Measurements from ENCODE around the gene GGT6. TPM values are rescaled to one million over a fixed set of nuclear protein-coding genes. Genes with fewer than 3 reads are reported as not detected.

Gene GGT6
- total RNA-seq, 4 donors from 2014 or later, result 46.0 to 141 (median 68.5) TPM

DNA sequence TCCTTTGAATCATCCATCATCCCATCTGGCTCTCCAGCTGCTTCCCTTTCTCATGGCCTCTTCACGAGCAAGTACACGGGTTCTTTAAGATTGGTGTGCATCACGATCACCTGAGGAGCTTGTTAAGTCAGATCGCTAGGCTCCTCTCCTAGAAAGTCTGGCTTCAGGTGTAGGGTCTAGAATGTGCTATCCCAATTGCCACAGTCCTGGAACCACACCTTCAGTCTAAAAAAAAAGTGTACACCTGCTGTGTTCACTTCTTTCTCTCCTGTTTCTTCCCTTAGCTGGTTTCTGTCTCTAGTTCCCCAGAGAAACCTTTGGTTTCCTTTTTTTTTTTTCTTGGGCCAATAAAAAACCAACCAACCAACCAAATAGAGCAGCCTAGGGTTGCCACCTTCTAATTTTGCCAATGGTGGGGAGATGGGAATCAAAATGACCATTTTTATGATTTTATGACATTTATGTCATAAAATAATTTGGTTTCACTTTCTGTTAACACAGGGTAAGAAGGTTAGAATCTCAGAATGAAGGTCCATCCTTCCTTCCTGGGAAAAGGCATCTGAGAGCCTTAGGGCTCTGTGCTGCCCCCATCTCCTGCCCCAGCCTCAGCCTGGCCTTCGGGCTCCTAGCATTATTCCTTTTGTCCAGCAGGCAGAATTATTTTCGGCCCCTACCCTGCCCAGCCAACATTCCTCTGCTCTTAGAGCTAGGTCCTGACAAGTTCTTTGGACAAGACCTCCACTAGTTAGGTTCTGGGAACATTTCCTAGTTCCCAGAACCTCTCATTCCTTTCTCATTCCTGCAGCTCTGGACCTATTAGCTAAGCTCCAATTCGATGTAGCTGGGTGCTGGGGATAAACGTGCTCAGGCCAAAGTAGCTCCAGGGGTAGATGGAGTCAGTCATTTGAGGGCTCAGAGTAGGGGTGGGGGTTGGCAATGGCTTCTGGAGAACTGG lies 1.9 kb upstream of the GGT6 start:
- peak overlapping the region in 3 of 4 donors; percentile 41 to 53 (median 41) for H3K27ac ChIP-seq
- intact Hi-C loops (cut with DNase I), result no loop called here
- no peak for DNase-seq
- WGBS, 2 donors, result 53 to 61% methylated on average over 8 of the region's 8 CpGs
- no peaks in the 10 kb centered on the region for H3K27me3 ChIP-seq
- peaks cover 0 to 10% (median 0%) of the 10 kb centered on the region in 3 donors for H3K36me3 ChIP-seq
- no peak overlapping the region for H3K4me3 ChIP-seq
- H3K9me3 ChIP-seq, result no peaks in the 10 kb centered on the region
- peaks cover 0 to 61% (median 24%) of the 10 kb centered on the region in 3 donors for H3K4me1 ChIP-seq
- TF ChIP-seq CTCF (IDR thresholded peaks at IDR 0.05) (no peak), POLR2A (IDR thresholded peaks at IDR 0.05) (no peak)

DNA sequence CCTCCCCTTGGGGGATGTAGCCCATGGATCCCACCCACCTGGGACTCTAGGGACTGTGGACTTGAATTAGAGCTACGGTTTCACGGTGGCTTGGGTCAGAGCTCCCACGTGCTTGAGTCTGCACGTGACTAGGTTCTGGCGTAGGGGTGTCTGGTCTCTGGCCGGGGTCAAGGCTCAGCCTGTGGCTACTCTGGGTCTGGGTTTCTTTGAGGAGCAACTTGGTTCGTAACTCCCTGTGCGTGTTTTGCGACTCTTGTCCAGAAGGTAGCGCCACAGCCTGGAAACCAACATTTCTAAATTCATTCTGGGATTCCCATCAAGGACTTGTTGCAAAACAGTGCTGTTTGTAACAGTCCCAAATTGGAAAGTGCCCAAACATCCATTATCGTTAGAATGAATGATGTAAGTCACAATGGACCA lies 470 bp upstream of the GGT6 start:
- H3K4me1 ChIP-seq, result peaks cover 0 to 63% (median 23%) of the 10 kb centered on the region in 3 donors
- intact Hi-C loops (cut with DNase I), result no loop called here
- H3K4me3 ChIP-seq, result peak overlapping the region in 3 of 4 donors; percentile 34 to 53 (median 46)
- WGBS, 2 donors, result 51 to 81% methylated on average over 3 to 9 of the region's 11 CpGs
- TF ChIP-seq POLR2A (IDR thresholded peaks at IDR 0.05) (no peak), CTCF (IDR thresholded peaks at IDR 0.05) (no peak)
- no peaks in the 10 kb centered on the region for H3K9me3 ChIP-seq
- peaks cover 0 to 10% (median 0%) of the 10 kb centered on the region in 3 donors for H3K36me3 ChIP-seq
- H3K27me3 ChIP-seq, result no peaks in the 10 kb centered on the region
- no peak for DNase-seq
- peak overlapping the region in 3 of 4 donors; percentile 80 to 88 (median 83) for H3K27ac ChIP-seq

DNA sequence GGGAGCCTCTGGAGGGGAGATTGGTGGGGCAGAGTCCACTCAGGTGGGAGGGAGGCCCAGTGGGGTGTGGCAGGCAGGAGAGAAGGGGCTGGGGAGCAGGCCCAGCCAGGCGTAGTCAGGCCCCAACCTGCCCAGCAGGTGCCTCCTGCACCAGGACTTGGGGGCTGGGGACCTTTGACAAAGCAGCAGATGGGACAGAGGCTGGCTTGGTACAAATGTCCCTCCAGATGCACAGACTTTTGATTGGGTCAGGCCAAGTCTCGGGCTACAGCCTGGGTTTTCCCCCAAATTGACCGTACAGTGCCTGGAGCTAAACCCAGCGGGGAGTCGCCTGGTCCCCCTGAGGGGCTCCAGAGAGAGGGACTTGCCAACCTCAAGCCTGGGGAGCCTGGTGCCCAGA lies 411 bp downstream of the GGT6 start:
- peaks cover 0 to 63% (median 25%) of the 10 kb centered on the region in 3 donors for H3K4me1 ChIP-seq
- WGBS, 2 donors, result 83 to 100% methylated on average over 1 of the region's 5 CpGs
- no peak for DNase-seq
- H3K27me3 ChIP-seq, result no peaks in the 10 kb centered on the region
- peak overlapping the region; percentile 34 to 59 (median 50) for H3K4me3 ChIP-seq
- intact Hi-C loops (cut with DNase I), result no loop called here
- no peak for TF ChIP-seq POLR2A (IDR thresholded peaks at IDR 0.05)
- no peak for TF ChIP-seq CTCF (IDR thresholded peaks at IDR 0.05)
- peaks cover 0 to 10% (median 0%) of the 10 kb centered on the region in 3 donors for H3K36me3 ChIP-seq
- H3K27ac ChIP-seq, result peak overlapping the region; percentile 46 to 88 (median 82)
- no peaks in the 10 kb centered on the region for H3K9me3 ChIP-seq

- Histone ChIP-seq H3K9me3 (no peaks in the 10 kb centered on the region), H3K36me3 (peaks cover 0 to 10% (median 0%) of the 10 kb centered on the region in 3 donors), H3K4me1 (peaks cover 5 to 70% (median 31%) of the 10 kb centered on the region in 3 donors), H3K27me3 (no peaks in the 10 kb centered on the region), H3K4me3 (peak overlapping the region; percentile 34 to 59 (median 50)), H3K27ac (peak overlapping the region in 3 of 4 donors; percentile 80 to 88 (median 83))
- TF ChIP-seq CTCF (IDR thresholded peaks at IDR 0.05) (no peak), POLR2A (IDR thresholded peaks at IDR 0.05) (no peak)
- DNase-seq, result no peak
- intact Hi-C loops (cut with DNase I), result no loop called here
- WGBS, 2 donors, result 60 to 74% methylated on average over 1 to 2 of the region's 17 CpGs
Measured at GRCh38 chr17:4559139-4559791, 1.1 kb downstream of the GGT6 start.
